NCI-H1930 (cell line): ENCODE measurements around the gene CCDC201.

Experiments
- DNase-seq, 2 experiments: peaks; one replicate each; lab custom pipeline; 2025; lab: John Stamatoyannopoulos, UW

Gene CCDC201

GRCh38 chr7:45873035-45873354, at the start of gene CCDC201:
Gene CCDC201 (minus strand): TSS chr7:45873082. CDS start chr7:45873007, 75 bp downstream.
- DNase-seq, result no peak

- DNase-seq, result peak; percentile 23 to 25
These were observed 49.0 kb upstream of the CCDC201 start for GRCh38 chr7:45921699-45922519.

- no peak for DNase-seq
These were observed 48.5 kb upstream of the CCDC201 start for GRCh38 chr7:45921381-45921698.

- DNase-seq, result peak; percentile 21 to 42
These were observed 47.9 kb upstream of the CCDC201 start, which contains the start of gene IGFBP3 for GRCh38 chr7:45920502-45921380. Gene IGFBP3 (minus strand): TSS chr7:45921272. CDS start chr7:45921140, 132 bp downstream.

GRCh38 chr7:45919993-45920459, 47.1 kb upstream of the CCDC201 start:
- no peak for DNase-seq

- DNase-seq, result no peak
These were observed 46.4 kb upstream of the CCDC201 start for GRCh38 chr7:45919231-45919784.

- DNase-seq, result no peak
These were observed 45.7 kb upstream of the CCDC201 start for GRCh38 chr7:45918556-45918955.

GRCh38 chr7:45917658-45918057, 44.8 kb upstream of the CCDC201 start:
- DNase-seq, result peak; percentile 17 to 53

- DNase-seq, result no peak
These were observed 44.2 kb upstream of the CCDC201 start for GRCh38 chr7:45917064-45917463.

GRCh38 chr7:45915606-45916005, 42.7 kb upstream of the CCDC201 start:
- no peak for DNase-seq

GRCh38 chr7:45914911-45915310, 42.0 kb upstream of the CCDC201 start:
- DNase-seq, result no peak

- no peak for DNase-seq
These were observed 40.1 kb upstream of the CCDC201 start for GRCh38 chr7:45912972-45913371.

- no peak for DNase-seq
These were observed 38.4 kb upstream of the CCDC201 start for GRCh38 chr7:45911311-45911710.

GRCh38 chr7:45910855-45911254, 38.0 kb upstream of the CCDC201 start:
- no peak for DNase-seq

- no peak for DNase-seq
These were observed 36.7 kb upstream of the CCDC201 start for GRCh38 chr7:45909561-45909960.

- no peak for DNase-seq
These were observed 29.9 kb upstream of the CCDC201 start for GRCh38 chr7:45902820-45903219.

- no peak for DNase-seq
These were observed 28.7 kb upstream of the CCDC201 start for GRCh38 chr7:45901566-45901965.

- no peak for DNase-seq
These were observed 25.3 kb upstream of the CCDC201 start for GRCh38 chr7:45898222-45898621.

GRCh38 chr7:45897042-45897690, 24.3 kb upstream of the CCDC201 start:
- no peak for DNase-seq

- no peak for DNase-seq
These were observed 21.8 kb upstream of the CCDC201 start for GRCh38 chr7:45894665-45895062.

- no peak for DNase-seq
These were observed 21.2 kb upstream of the CCDC201 start for GRCh38 chr7:45893996-45894664.
